H1 (cell line): ENCODE results near the gene SCRN1. TPM values are rescaled to one million over a fixed set of nuclear protein-coding genes. Genes with fewer than 3 reads are reported as not detected.

Experiments
- GTF2F1 ChIP-seq: IDR thresholded peaks from 2 replicates; pipeline ENCODE4 v1.6.1; 2012; ENCODE audit warnings: low read depth, low read length, improper control_type of control experiment, borderline replicate concordance
- RAD21 ChIP-seq, 2 experiments: IDR thresholded peaks in 1 of 2; conservative IDR thresholded peaks in 1 of 2; 2 replicates each; pipeline ENCODE4 v1.6.1; 2011; ENCODE audit warnings: low read depth in 2 of 2, low read length in 2 of 2, improper control_type of control experiment in 1 of 2, inconsistent platforms in 1 of 2, mild to moderate bottlenecking in 1 of 2, moderate library complexity in 1 of 2
- RFX5 ChIP-seq: IDR thresholded peaks from 2 replicates; pipeline ENCODE4 v1.6.1; 2011; ENCODE audit warnings: low read depth, low read length, improper control_type of control experiment, borderline replicate concordance
- SP1 ChIP-seq: IDR thresholded peaks from 2 replicates; pipeline ENCODE4 v1.6.1; 2011; ENCODE audit warnings: low read depth, low read length
- SP2 ChIP-seq: IDR thresholded peaks from 2 replicates; pipeline ENCODE4 v1.6.1; 2012; ENCODE audit warnings: mild to moderate bottlenecking, low read length, inconsistent platforms
- SRF ChIP-seq: IDR thresholded peaks from 2 replicates; pipeline ENCODE4 v1.6.1; 2011; ENCODE audit warnings: mild to moderate bottlenecking, low read depth, low read length, moderate library complexity
- polyA plus RNA-seq, 7 experiments: library from polyadenylated mRNA; depleted of rRNA in 3 of 7; stranded (reverse) in 5 of 7; unstranded in 2 of 7; fragments of >200 nt in 5 of 7; fragments of 200-250 nt in 2 of 7; gene quantifications; 1 replicate in 5 of 7; 2 replicates in 1 of 7; 4 replicates in 1 of 7; pipeline versions ENCODE4 v1.2.1 to v1.2.3, GENCODE V29; 2011 to 2013; ENCODE audit warnings: missing spikeins in 2 of 7, mixed read lengths in 2 of 7
- total RNA-seq: library from RNA; stranded (reverse); fragmentation: NEBNext Ultra II Directional; extraction: Animal tissue kit (Norgen Biotek cat#: 25700); gene quantifications from 2 replicates; pipeline ENCODE4 v1.2.1, GENCODE V29; 2021
- TF ChIP-seq, protein P1 (sequence below): IDR thresholded peaks from 2 replicates; pipeline ENCODE4 v1.6.1; 2011; ENCODE audit warnings: low read length, improper control_type of control experiment
- TF ChIP-seq, protein P2 (sequence below): fragments of 300-600 bp; sonication (generic); IDR thresholded peaks from 2 replicates; pipeline ENCODE4 v1.7.1; 2012; ENCODE audit warnings: low read length, moderate library complexity, mild to moderate bottlenecking, inconsistent platforms; ENCODE audit not compliant: insufficient replicate concordance

The SCRN1 gene
- total and polyA plus RNA-seq, 2 of the 8 experiments (the other 6 are each of a cell fraction or from before 2014, with no cell fraction given), result 36.0 to 75.8 TPM

DNA sequence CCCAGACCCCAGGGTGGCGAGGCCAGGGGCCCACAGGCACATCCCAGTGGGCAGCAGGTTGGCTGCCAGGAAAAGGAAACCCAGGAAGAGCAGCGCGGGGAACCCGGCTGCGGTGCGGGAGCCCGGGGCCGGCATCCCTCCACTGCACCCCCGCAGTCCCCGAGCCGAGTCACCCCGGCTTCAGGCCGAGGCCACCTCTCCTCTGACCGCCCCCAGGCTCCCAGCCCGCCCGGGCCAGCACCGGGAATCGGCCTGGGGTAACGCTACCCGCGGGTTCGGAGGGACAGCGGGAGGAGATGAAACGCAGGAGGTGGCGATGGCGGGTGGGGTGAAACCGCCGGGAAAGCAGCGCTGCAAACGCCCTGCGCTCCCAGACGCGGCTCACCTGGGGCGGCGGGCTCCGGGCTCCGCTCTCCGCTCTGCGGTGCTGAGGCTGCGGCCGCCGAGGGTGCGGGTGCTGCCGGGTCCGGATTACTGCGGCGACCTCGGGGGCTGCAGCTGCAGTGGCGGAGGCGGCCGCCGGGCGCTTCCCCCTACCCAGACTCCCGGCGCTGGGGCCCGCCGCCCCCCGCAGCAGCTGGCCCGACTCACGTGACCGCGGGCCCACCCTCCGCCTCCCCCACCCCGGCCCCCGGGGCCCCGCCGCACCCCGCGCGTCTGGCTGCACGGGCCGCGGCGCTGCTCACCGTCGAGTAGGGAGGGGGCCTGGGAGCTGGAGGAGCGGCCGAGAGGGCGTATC, at the start of gene SCRN1 (continued):
- no peak for TF ChIP-seq RFX5
- TF ChIP-seq GTF2F1, result no peak
- TF ChIP-seq SRF, result no peak
- no peak for TF ChIP-seq RAD21 (IDR thresholded peaks at IDR 0.05 in 1 of 2, conservative IDR thresholded peaks at IDR 0.05 in 1 of 2; ENCODE audit: low read depth in 2 of 2, low read length in 2 of 2)
- TF ChIP-seq, protein P1, sequence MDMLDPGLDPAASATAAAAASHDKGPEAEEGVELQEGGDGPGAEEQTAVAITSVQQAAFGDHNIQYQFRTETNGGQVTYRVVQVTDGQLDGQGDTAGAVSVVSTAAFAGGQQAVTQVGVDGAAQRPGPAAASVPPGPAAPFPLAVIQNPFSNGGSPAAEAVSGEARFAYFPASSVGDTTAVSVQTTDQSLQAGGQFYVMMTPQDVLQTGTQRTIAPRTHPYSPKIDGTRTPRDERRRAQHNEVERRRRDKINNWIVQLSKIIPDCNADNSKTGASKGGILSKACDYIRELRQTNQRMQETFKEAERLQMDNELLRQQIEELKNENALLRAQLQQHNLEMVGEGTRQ, result no peak
- no peak for TF ChIP-seq SP1
- no peak for TF ChIP-seq SP2
- TF ChIP-seq, protein P2, sequence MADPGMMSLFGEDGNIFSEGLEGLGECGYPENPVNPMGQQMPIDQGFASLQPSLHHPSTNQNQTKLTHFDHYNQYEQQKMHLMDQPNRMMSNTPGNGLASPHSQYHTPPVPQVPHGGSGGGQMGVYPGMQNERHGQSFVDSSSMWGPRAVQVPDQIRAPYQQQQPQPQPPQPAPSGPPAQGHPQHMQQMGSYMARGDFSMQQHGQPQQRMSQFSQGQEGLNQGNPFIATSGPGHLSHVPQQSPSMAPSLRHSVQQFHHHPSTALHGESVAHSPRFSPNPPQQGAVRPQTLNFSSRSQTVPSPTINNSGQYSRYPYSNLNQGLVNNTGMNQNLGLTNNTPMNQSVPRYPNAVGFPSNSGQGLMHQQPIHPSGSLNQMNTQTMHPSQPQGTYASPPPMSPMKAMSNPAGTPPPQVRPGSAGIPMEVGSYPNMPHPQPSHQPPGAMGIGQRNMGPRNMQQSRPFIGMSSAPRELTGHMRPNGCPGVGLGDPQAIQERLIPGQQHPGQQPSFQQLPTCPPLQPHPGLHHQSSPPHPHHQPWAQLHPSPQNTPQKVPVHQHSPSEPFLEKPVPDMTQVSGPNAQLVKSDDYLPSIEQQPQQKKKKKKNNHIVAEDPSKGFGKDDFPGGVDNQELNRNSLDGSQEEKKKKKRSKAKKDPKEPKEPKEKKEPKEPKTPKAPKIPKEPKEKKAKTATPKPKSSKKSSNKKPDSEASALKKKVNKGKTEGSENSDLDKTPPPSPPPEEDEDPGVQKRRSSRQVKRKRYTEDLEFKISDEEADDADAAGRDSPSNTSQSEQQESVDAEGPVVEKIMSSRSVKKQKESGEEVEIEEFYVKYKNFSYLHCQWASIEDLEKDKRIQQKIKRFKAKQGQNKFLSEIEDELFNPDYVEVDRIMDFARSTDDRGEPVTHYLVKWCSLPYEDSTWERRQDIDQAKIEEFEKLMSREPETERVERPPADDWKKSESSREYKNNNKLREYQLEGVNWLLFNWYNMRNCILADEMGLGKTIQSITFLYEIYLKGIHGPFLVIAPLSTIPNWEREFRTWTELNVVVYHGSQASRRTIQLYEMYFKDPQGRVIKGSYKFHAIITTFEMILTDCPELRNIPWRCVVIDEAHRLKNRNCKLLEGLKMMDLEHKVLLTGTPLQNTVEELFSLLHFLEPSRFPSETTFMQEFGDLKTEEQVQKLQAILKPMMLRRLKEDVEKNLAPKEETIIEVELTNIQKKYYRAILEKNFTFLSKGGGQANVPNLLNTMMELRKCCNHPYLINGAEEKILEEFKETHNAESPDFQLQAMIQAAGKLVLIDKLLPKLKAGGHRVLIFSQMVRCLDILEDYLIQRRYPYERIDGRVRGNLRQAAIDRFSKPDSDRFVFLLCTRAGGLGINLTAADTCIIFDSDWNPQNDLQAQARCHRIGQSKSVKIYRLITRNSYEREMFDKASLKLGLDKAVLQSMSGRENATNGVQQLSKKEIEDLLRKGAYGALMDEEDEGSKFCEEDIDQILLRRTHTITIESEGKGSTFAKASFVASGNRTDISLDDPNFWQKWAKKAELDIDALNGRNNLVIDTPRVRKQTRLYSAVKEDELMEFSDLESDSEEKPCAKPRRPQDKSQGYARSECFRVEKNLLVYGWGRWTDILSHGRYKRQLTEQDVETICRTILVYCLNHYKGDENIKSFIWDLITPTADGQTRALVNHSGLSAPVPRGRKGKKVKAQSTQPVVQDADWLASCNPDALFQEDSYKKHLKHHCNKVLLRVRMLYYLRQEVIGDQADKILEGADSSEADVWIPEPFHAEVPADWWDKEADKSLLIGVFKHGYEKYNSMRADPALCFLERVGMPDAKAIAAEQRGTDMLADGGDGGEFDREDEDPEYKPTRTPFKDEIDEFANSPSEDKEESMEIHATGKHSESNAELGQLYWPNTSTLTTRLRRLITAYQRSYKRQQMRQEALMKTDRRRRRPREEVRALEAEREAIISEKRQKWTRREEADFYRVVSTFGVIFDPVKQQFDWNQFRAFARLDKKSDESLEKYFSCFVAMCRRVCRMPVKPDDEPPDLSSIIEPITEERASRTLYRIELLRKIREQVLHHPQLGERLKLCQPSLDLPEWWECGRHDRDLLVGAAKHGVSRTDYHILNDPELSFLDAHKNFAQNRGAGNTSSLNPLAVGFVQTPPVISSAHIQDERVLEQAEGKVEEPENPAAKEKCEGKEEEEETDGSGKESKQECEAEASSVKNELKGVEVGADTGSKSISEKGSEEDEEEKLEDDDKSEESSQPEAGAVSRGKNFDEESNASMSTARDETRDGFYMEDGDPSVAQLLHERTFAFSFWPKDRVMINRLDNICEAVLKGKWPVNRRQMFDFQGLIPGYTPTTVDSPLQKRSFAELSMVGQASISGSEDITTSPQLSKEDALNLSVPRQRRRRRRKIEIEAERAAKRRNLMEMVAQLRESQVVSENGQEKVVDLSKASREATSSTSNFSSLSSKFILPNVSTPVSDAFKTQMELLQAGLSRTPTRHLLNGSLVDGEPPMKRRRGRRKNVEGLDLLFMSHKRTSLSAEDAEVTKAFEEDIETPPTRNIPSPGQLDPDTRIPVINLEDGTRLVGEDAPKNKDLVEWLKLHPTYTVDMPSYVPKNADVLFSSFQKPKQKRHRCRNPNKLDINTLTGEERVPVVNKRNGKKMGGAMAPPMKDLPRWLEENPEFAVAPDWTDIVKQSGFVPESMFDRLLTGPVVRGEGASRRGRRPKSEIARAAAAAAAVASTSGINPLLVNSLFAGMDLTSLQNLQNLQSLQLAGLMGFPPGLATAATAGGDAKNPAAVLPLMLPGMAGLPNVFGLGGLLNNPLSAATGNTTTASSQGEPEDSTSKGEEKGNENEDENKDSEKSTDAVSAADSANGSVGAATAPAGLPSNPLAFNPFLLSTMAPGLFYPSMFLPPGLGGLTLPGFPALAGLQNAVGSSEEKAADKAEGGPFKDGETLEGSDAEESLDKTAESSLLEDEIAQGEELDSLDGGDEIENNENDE, result no peak
